ENCODE results near the gene PCDHB10.
"Not testable (repeated sequence)": the region's sequence is repeated elsewhere in the genome, so short reads cannot be mapped to it uniquely, and the experiment has no call there.

PCDHB10 gene

GRCh38 chr5:141192110-141192725 is at the start of gene PCDHB10:
TSS of gene PCDHB10 (plus strand) at chr5:141192353. CDS start at chr5:141192553, 200 bp downstream.
- no peak for DNase-seq

- no peak for DNase-seq
Measured at GRCh38 chr5:141149812-141150211, 42.3 kb upstream of the PCDHB10 start, which contains the start of gene PCDHB6. TSS of gene PCDHB6 (plus strand) at chr5:141150057. CDS start at chr5:141150258, 201 bp downstream.

- DNase-seq = no peak
Measured at GRCh38 chr5:141150224-141150992, 41.7 kb upstream of the PCDHB10 start.

GRCh38 chr5:141150993-141151325 is 41.2 kb upstream of the PCDHB10 start:
- DNase-seq = no peak

DNA sequence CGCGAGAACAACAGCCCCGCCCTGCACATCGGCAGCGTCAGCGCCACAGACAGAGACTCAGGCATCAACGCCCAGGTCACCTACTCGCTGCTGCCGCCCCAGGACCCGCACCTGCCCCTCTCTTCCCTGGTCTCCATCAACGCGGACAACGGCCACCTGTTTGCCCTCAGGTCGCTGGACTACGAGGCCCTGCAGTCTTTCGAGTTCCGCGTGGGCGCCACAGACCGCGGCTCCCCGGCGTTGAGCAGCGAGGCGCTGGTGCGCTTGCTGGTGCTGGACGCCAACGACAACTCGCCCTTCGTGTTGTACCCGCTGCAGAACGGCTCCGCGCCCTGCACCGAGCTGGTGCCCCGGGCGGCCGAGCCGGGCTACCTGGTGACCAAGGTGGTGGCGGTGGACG is 40.5 kb upstream of the PCDHB10 start:
- not testable (repeated sequence) for DNase-seq

- not testable (repeated sequence) for DNase-seq
Measured at GRCh38 chr5:141152096-141152495, 40.1 kb upstream of the PCDHB10 start.

- no peak for DNase-seq
Measured at GRCh38 chr5:141155540-141156374, 36.4 kb upstream of the PCDHB10 start.

DNA sequence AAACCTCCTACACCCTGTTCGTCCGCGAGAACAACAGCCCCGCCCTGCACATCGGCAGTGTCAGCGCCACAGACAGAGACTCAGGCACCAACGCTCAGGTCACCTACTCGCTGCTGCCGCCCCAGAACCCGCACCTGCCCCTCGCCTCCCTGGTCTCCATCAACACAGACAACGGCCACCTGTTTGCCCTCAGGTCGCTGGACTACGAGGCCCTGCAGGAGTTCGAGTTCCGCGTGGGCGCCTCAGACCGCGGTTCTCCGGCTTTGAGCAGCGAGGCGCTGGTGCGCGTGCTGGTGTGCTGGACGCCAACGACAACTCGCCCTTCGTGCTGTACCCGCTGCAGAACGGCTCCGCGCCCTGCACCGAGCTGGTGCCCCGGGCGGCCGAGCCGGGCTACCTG is 34.8 kb upstream of the PCDHB10 start:
- DNase-seq = not testable (repeated sequence)

- not testable (repeated sequence) for DNase-seq
Measured at GRCh38 chr5:141157901-141158300, 34.3 kb upstream of the PCDHB10 start.

- DNase-seq = no peak
Measured at GRCh38 chr5:141172381-141173204, 19.6 kb upstream of the PCDHB10 start, which contains the start of gene PCDHB7. TSS of gene PCDHB7 (plus strand) at chr5:141172644. CDS start at chr5:141172836, 192 bp downstream.

DNA sequence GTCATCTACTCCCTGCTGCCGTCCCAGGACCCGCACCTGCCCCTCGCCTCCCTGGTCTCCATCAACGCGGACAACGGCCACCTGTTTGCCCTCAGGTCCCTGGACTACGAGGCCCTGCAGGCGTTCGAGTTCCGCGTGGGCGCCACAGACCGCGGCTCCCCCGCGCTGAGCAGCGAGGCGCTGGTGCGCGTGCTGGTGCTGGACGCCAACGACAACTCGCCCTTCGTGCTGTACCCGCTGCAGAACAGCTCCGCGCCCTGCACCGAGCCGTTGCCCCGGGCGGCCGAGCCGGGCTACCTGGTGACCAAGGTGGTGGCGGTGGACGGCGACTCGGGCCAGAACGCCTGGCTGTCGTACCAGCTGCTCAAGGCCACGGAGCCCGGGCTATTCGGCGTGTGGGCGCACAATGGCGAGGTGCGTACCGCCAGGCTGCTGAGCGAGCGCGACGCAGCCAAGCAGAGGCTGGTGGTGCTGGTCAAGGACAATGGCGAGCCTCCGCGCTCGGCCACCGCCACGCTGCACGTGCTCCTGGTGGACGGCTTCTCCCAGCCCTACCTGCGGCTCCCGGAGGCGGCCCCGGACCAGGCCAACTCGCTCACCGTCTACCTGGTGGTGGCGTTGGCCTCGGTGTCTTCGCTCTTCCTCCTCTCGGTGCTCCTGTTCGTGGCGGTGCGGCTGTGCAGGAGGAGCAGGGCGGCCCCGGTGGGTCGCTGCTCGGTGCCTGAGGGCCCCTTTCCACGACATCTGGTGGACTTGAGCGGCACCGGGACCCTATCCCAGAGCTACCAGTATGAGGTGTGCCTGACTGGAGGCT is 17.7 kb upstream of the PCDHB10 start:
- not testable (repeated sequence) for DNase-seq

DNA sequence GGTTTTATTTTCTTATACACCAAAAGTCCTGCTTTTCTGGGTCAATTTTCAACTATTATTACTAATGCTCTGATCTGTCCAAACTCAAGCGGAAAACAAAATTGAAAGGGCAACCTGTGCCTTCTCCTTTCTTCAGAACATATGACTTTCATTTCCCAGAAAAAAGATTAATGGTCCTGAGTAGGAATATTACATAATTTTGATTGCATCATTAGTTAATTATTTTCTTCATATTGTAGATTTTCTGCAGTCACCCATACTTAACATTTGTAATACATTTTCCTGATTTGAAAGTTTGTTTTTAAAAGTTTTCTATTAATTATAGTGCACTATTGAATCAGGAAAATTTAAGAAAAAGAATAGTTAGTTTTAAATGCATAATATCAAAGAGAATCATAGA is 16.2 kb upstream of the PCDHB10 start:
- no peak for DNase-seq

GRCh38 chr5:141177577-141178191 is 14.5 kb upstream of the PCDHB10 start, which contains the start of gene PCDHB8:
TSS of gene PCDHB8 (plus strand) at chr5:141177790. CDS start at chr5:141178035, 245 bp downstream.
- peak; percentile 60 for DNase-seq

- DNase-seq = not testable (repeated sequence)
Measured at GRCh38 chr5:141179371-141179770, 12.8 kb upstream of the PCDHB10 start.

DNA sequence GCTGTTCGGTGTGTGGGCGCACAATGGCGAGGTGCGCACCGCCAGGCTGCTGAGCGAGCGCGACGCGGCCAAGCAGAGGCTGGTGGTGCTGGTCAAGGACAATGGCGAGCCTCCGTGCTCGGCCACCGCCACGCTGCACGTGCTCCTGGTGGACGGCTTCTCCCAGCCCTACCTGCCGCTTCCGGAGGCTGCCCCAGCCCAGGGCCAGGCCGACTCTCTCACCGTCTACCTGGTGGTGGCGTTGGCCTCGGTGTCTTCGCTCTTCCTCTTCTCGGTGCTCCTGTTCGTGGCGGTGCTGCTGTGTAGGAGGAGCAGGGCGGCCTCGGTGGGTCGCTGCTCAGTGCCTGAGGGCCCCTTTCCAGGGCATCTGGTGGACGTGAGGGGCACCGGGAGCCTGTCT is 12.3 kb upstream of the PCDHB10 start:
- not testable (repeated sequence) for DNase-seq

DNA sequence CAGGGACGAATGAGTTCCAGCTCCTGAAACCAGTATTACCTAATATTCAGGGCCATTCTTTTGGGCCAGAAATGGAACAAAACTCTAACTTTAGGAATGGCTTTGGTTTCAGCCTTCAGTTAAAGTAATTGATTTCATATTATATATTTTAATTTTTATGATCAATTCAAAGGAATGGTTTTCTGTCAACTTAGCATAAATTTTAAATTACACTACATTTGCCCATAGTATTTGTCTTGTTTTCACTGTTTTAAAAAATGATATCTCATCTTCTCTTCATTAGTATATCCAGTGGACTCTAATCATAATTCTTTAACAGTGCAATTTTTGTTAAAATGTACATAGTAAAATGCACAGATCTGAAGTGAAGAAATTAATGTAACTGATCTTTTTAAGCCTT is 11.8 kb upstream of the PCDHB10 start:
- no peak for DNase-seq

GRCh38 chr5:141182248-141182647 is 9.9 kb upstream of the PCDHB10 start, which contains the start of gene PCDHB16:
TSS of gene PCDHB16 (plus strand) at chr5:141182387. CDS start at chr5:141182560, 173 bp downstream.
- DNase-seq = no peak

DNA sequence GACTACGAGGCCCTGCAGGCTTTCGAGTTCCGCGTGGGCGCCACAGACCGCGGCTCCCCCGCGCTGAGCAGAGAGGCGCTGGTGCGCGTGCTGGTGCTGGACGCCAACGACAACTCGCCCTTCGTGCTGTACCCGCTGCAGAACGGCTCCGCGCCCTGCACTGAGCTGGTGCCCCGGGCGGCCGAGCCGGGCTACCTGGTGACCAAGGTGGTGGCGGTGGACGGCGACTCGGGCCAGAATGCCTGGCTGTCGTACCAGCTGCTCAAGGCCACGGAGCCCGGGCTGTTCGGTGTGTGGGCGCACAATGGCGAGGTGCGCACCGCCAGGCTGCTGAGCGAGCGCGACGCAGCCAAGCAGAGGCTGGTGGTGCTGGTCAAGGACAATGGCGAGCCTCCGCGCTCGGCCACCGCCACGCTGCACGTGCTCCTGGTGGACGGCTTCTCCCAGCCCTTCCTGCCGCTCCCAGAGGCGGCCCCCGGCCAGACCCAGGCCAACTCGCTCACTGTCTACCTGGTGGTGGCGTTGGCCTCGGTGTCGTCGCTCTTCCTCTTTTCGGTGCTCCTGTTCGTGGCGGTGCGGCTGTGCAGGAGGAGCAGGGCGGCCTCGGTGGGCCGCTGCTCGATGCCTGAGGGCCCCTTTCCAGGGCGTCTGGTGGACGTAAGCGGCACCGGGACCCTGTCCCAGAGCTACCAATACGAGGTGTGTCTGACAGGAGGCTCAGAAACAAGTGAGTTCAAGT is 7.9 kb upstream of the PCDHB10 start:
- DNase-seq = not testable (repeated sequence)

DNA sequence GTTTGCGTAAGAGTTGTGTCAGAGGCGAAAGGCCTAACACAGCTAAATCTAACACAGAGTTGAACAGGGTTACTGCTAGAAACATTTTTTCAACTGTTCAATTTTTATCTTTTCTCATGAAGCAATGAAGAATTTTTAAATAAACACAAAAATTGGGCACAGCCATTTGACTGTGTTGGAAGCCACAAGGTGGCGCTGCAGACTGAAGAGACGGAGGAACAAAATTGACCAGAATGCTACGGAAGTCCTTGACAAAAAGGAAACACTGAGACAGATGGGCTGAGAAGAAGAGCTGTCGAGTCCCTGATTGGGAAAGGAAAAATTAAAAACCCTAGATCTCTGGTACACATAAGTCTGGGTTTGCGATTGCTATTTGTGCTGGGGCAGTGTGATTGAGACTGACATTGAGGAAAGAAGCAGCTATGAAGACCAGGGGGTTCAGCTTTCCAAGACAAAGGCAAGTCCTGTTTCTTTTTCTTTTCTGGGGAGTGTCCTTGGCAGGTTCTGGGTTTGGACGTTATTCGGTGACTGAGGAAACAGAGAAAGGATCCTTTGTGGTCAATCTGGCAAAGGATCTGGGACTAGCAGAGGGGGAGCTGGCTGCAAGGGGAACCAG is 5.1 kb upstream of the PCDHB10 start, which contains the start of gene PCDHB9:
Gene PCDHB9, plus strand, starts transcription at position 265 of the 616 bp plus-strand sequence. Its CDS starts 158 bp downstream, at position 423.
- no peak for DNase-seq

Measured in NCI-H1436 (cell line).